A549 (cell line): ENCODE results near the gene EIF1AX. TPM values are rescaled to one million over a fixed set of nuclear protein-coding genes. Genes with fewer than 3 reads are reported as not detected.
"Not testable (repeated sequence)": the region's sequence is repeated elsewhere in the genome, so short reads cannot be mapped to it uniquely, and the experiment has no call there.

Experiments
- ATAC-seq, 2 experiments: fragments of 200-7000 bp in 1 of 2; fragments of >200 bp in 1 of 2; cut with Nextera tagmentation in 1 of 2; cut with Tn5 transposase in 1 of 2; 3 replicates each; pipeline versions ENCODE4 v1.8.0 to v1.9.1; 2018 to 2020; ENCODE audit warnings: mild to moderate bottlenecking in 1 of 2, moderate library complexity in 1 of 2
- CTCF ChIA-PET: fragments of 300-600 bp; sonication (Branson Sonifier 250); formaldehyde crosslinking; extraction: SDS; loops from one replicate; lab custom pipeline; 2021; ENCODE audit warnings: antibody characterized with exemption, inconsistent platforms; lab: Yijun Ruan, JAX
- POLR2A ChIA-PET: fragments of 350-600 bp; formaldehyde crosslinking; extraction: SDS; loops from one replicate; lab custom pipeline; 2021; ENCODE audit warnings: antibody characterized with exemption, inconsistent platforms; lab: Yijun Ruan, JAX
- DNase-seq, 2 experiments: peaks; one replicate each; pipeline versions ENCODE4 v3.0.0 to v3.0.0-alpha.2; 2011 to 2016; ENCODE audit warnings: low read depth in 1 of 2, low spot score in 1 of 2
- FAIRE-seq: peaks from 2 replicates; lab custom pipeline; 2011; peaks lifted over from hg19 to GRCh38; lab: Jason Lieb, UNC
- H3K27ac ChIP-seq, 2 experiments: fragments of >200 bp; sonication (Bioruptor Twin); formaldehyde crosslinking; 3 replicates each; pipeline ENCODE4 v1.5.1; 2016 to 2017
- H3K4me1 ChIP-seq: fragments of >200 bp; sonication (Bioruptor Twin); formaldehyde crosslinking; 3 replicates; pipeline ENCODE4 v1.6.1; 2016
- H3K4me2 ChIP-seq: fragments of >200 bp; sonication (Bioruptor Twin); formaldehyde crosslinking; 3 replicates; pipeline ENCODE4 v1.6.1; 2016
- H3K4me3 ChIP-seq: fragments of >200 bp; sonication (Bioruptor Twin); formaldehyde crosslinking; 3 replicates; pipeline ENCODE4 v1.5.1; 2016
- H3K9me3 ChIP-seq: fragments of >200 bp; sonication (Bioruptor Twin); formaldehyde crosslinking; 3 replicates; pipeline ENCODE4 v1.6.1; 2016
- CBX2 ChIP-seq: fragments of 200-600 bp; sonication (generic); IDR thresholded peaks from 2 replicates; pipeline ENCODE4 v1.6.1; 2016; ENCODE audit warnings: low read depth, mild to moderate bottlenecking, borderline replicate concordance
- CTCF ChIP-seq: fragments of >200 bp; sonication (Bioruptor Twin); formaldehyde crosslinking; IDR thresholded peaks from 3 replicates; pipeline ENCODE4 v1.5.1; 2016
- E2F6 ChIP-seq: IDR thresholded peaks from 2 replicates; pipeline ENCODE4 v1.6.1; 2012; ENCODE audit warnings: low read depth, borderline replicate concordance
- FOSB ChIP-seq: fragments of 250-450 bp; sonication (Bioruptor Pico); IDR thresholded peaks from 2 replicates; pipeline ENCODE4 v1.5.0; 2020; ENCODE audit warnings: mild to moderate bottlenecking, moderate library complexity
- FOSL2 ChIP-seq, 2 experiments: fragments of 450-650 bp in 1 of 2; fragments of >200 bp in 1 of 2; sonication (Bioruptor Twin) in 1 of 2; formaldehyde crosslinking; IDR thresholded peaks; 2 replicates each; pipeline versions ENCODE4 v1.5.0 to v1.6.1; 2016 to 2020; ENCODE audit warnings: mild to moderate bottlenecking in 1 of 2, moderate library complexity in 1 of 2
- GATA3 ChIP-seq: IDR thresholded peaks from 2 replicates; pipeline ENCODE4 v1.6.1; 2012; ENCODE audit warnings: borderline replicate concordance
- HDAC2 ChIP-seq: fragments of 200-600 bp; sonication (generic); IDR thresholded peaks from 2 replicates; pipeline ENCODE4 v1.6.1; 2016
- HMGXB4 ChIP-seq: fragments of 250-450 bp; sonication (Bioruptor Pico); IDR thresholded peaks from 2 replicates; pipeline ENCODE4 v1.5.0; 2021; ENCODE audit warnings: mild to moderate bottlenecking, moderate library complexity, borderline replicate concordance
- KDM5A ChIP-seq: fragments of 200-600 bp; sonication (generic); IDR thresholded peaks from 2 replicates; pipeline ENCODE4 v1.6.1; 2016; ENCODE audit warnings: antibody characterized with exemption, mild to moderate bottlenecking
- MAZ ChIP-seq: fragments of 150-350 bp; IDR thresholded peaks from 2 replicates; pipeline ENCODE4 v1.6.1; 2014; ENCODE audit warnings: antibody characterized with exemption, low read depth, low read length, borderline replicate concordance
- NFE2L2 ChIP-seq: fragments of 150-350 bp; conservative IDR thresholded peaks from 2 replicates; pipeline ENCODE4 v1.6.1; 2014; ENCODE audit warnings: low read length
- NR3C1 ChIP-seq: fragments of >200 bp; sonication (Bioruptor Twin); formaldehyde crosslinking; IDR thresholded peaks from 3 replicates; pipeline ENCODE4 v1.6.1; 2017
- POLR2AphosphoS2 ChIP-seq: conservative IDR thresholded peaks from 2 replicates; pipeline ENCODE4 v1.6.1; 2012; ENCODE audit warnings: low read length, improper control_type of control experiment, inconsistent platforms
- RAD21 ChIP-seq, 2 experiments: fragments of >200 bp in 1 of 2; sonication (Bioruptor Twin) in 1 of 2; formaldehyde crosslinking in 1 of 2; IDR thresholded peaks in 1 of 2; conservative IDR thresholded peaks in 1 of 2; 2 replicates in 1 of 2; 3 replicates in 1 of 2; pipeline ENCODE4 v1.6.1; 2012 to 2018; ENCODE audit warnings: inconsistent platforms in 1 of 2
- RCOR1 ChIP-seq: fragments of 150-350 bp; IDR thresholded peaks from 2 replicates; pipeline ENCODE4 v1.6.1; 2014; ENCODE audit warnings: antibody characterized with exemption, low read length, low read depth
- ZC3H11A ChIP-seq: fragments of 450-650 bp; IDR thresholded peaks from 2 replicates; pipeline ENCODE4 v1.6.1; 2014; ENCODE audit warnings: antibody characterized with exemption, mild to moderate bottlenecking
- ZNF302 ChIP-seq: fragments of 250-450 bp; sonication (Bioruptor Pico); IDR thresholded peaks from 2 replicates; pipeline ENCODE4 v1.9.0; 2021; ENCODE audit warnings: inconsistent platforms, mild to moderate bottlenecking, moderate library complexity
- WGBS: methylation state at CpG from one replicate; pipeline ENCODE4 v1.1.6; 2017; ENCODE audit errors: missing lambda C conversion rate; 5-methylcytosine and 5-hydroxymethylcytosine counted together
- polyA plus RNA-seq, 4 experiments: library from polyadenylated mRNA; depleted of rRNA in 3 of 4; stranded (reverse); fragments of >200 nt; fragmentation: RNase III in 1 of 4; extraction: RNeasy Plus Mini Kit Qiagen cat#74134 plus additional on column Dnase treatment in 1 of 4; gene quantifications; 2 replicates in 3 of 4; 3 replicates in 1 of 4; pipeline ENCODE4 v1.2.3, GENCODE V29; 2011 to 2017

The EIF1AX gene
- polyA plus RNA-seq, 2 of the 4 experiments (the other 2 are of a cell fraction), result 128 to 203 TPM

GRCh38 chrX:20128670-20129069, 13.0 kb downstream of the EIF1AX start:
- Histone ChIP-seq H3K4me3 (no peak overlapping the region), H3K9me3 (no peaks in the 10 kb centered on the region), H3K27ac (no peak overlapping the region), H3K4me2 (no peak overlapping the region), H3K4me1 (peaks cover 24% of the 10 kb centered on the region; the same call in 2 of the 3 replicates)
- DNase-seq (peak in 1 of 2 experiments; percentile 18), FAIRE-seq (no peak), ATAC-seq (no peak; a peak in 1 of 6 replicates)
- 65% methylated on average over 4 of the region's 4 CpGs for WGBS
- CTCF ChIA-PET, result interaction anchor here (0.9 to 1.2 kb wide), 2 partner anchors 223 to 224 kb away, joined by 4 to 5 read pairs; no protein-coding TSS in a partner anchor
- POLR2A ChIA-PET, result no interaction called here
- TF ChIP-seq NFE2L2 (no peak), HDAC2 (no peak), KDM5A (no peak), GATA3 (no peak), CBX2 (no peak), NR3C1 (no peak), E2F6 (no peak), CTCF (no peak), MAZ (no peak), HMGXB4 (no peak), ZC3H11A (no peak), ZNF302 (no peak), RCOR1 (no peak), FOSL2 (IDR thresholded peaks at IDR 0.05) (no peak), FOSL2 (CRISPR knock-in tag; IDR thresholded peaks at IDR 0.05) (no peak)

- H3K4me2 ChIP-seq, H3K27ac ChIP-seq, H3K4me3 ChIP-seq, POLR2A ChIA-PET, H3K9me3 ChIP-seq, CTCF ChIA-PET, DNase-seq: not testable (repeated sequence)
- H3K4me1 ChIP-seq, result peaks cover 18% of the 10 kb centered on the region; the same call in 2 of the 3 replicates
- TF ChIP-seq RAD21 (conservative IDR thresholded peaks at IDR 0.05 in 1 of 2, IDR thresholded peaks at IDR 0.05 in 1 of 2), result peak; percentile 13; a peak in 2 of 5 replicates
- WGBS, result under 1% methylated on average over 3 of the region's 3 CpGs
- ATAC-seq (peak; percentile 68 to 73; a peak in 4 of 6 replicates), FAIRE-seq (peak; percentile 100)
These were observed 14.2 kb downstream of the EIF1AX start for GRCh38 chrX:20127440-20127839.

- ATAC-seq, H3K27ac ChIP-seq, H3K4me2 ChIP-seq, POLR2A ChIA-PET, H3K4me3 ChIP-seq, DNase-seq, CTCF ChIA-PET, H3K9me3 ChIP-seq: not testable (repeated sequence)
- 83% methylated on average over 1 of the region's 1 CpG for WGBS
- H3K4me1 ChIP-seq, result peaks cover 18% of the 10 kb centered on the region; the same call in 2 of the 3 replicates
- peak; percentile 94 for FAIRE-seq
These were observed 14.8 kb downstream of the EIF1AX start for GRCh38 chrX:20126833-20127232.

GRCh38 chrX:20124964-20125363, 16.7 kb downstream of the EIF1AX start:
- no peak for ATAC-seq
- no peak overlapping the region for H3K4me3 ChIP-seq

More at GRCh38 chrX:20124964-20125363, 16.7 kb downstream of the EIF1AX start:
- Histone ChIP-seq H3K27ac (no peak overlapping the region), H3K4me2 (no peak overlapping the region), H3K4me1 (peaks cover 12% of the 10 kb centered on the region; the same call in 1 of the 3 replicates), H3K9me3 (no peaks in the 10 kb centered on the region)
- DNase-seq, result no peak
- ChIA-PET CTCF (interaction anchor here (0.5 kb wide), 1 partner anchor 37 kb away, joined by 5 read pairs; no protein-coding TSS in a partner anchor), POLR2A (no interaction called here)
- no peak for FAIRE-seq
- TF ChIP-seq FOSB (CRISPR knock-in tag) (no peak), POLR2AphosphoS2 (peak; percentile 64; the same call in 1 of the 2 replicates)
